NCI-H146 treated with DMSO at 0.1 percent for 48 hours (cell line): ENCODE data around the gene LYRM1.
"Not testable (repeated sequence)": the region's sequence is repeated elsewhere in the genome, so short reads cannot be mapped to it uniquely, and the experiment has no call there.

Experiments
- DNase-seq: peaks from one replicate; lab custom pipeline; 2025; ENCODE audit not compliant: unreplicated experiment; lab: John Stamatoyannopoulos, UW

The LYRM1 gene

GRCh38 chr16:20900299-20901067, at the start of gene LYRM1, which contains the start of gene DCUN1D3:
TSS of gene LYRM1 (plus strand) at chr16:20900771. CDS start at chr16:20915556, 14,785 bp downstream.
TSS of gene DCUN1D3 (minus strand) at chr16:20900358. CDS start at chr16:20862538, 37,820 bp downstream.
- DNase-seq: peak; percentile 97

DNA sequence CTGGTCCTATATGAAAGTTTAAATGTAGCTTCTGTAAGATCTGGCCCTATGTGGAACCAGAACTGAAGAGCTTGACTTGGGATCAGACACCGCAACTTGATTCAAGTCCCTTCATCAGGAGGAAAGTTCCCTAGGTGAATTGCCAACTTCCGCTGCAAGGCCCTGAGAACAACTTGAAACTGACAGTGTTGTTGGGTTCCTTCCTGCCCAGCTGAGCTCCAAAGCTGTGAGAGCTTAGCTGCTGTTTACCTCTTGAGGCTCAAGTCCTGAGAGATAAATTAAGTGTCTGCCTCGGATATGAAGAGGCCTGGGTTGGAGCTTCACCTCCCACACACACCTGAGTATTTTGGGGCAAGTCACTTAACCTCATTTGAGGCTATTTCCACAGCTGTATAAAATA, 49.6 kb upstream of the LYRM1 start:
- no peak for DNase-seq

DNA sequence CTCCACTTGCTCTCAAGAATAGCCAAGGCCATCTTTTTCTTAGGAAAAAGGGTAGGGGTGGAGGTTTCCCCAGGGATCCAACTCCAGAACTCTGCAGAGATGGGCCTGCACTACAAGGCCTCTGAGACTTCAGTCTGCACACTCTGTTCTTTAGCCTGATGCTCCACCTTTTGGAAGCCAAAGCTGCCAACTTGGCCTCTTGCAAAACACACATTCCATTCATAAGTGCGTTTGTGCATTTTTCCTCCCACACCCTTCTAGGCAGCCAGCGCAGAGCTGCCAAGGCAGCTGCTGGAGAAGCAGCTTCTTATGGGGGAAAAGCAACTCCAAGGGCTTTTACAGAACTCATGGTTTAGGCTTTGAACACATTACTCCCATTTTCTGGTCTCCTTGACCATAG, 49.0 kb upstream of the LYRM1 start:
- DNase-seq: no peak

DNA sequence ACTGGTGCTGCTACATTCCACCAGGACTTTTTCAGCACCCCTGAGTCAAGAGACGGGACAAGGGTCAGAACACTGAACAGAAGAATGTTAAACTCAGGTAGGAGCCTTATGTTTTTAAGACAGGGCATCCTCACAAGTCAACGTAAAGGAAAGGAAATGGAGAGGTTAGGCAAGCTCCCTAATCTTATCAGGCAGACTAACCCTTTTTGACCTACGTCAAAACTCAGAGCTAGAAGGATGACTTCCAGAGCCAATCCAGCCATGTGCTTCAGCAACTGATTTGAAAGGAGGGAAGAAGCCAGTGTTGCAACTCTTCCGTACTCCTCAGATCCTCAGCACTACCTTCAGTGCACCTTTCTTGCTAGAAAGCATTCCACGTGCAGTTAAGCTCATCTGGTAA, 47.4 kb upstream of the LYRM1 start:
- no peak for DNase-seq

GRCh38 chr16:20853981-20854620, 46.5 kb upstream of the LYRM1 start:
- no peak for DNase-seq

DNA sequence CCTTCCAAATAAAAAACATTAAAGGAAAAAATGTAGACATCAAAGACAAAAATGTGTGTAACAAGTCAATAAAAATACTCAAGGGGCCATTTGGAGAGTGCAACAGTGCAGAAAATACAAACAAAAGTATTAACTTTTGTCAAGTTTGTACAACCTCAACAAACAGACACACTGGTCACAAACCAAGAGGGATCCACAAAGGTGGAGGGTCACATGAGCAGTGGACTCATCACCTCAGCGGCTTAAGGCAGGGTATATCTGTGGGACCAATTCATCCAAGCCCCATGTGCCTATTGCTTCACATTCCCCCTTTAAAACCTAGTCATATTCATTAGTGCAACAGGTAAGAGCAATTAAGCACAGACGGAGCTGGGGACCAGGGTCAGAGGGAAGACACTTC, 45.6 kb upstream of the LYRM1 start:
- no peak for DNase-seq

GRCh38 chr16:20857281-20857680, 43.3 kb upstream of the LYRM1 start:
- DNase-seq: no peak

DNA sequence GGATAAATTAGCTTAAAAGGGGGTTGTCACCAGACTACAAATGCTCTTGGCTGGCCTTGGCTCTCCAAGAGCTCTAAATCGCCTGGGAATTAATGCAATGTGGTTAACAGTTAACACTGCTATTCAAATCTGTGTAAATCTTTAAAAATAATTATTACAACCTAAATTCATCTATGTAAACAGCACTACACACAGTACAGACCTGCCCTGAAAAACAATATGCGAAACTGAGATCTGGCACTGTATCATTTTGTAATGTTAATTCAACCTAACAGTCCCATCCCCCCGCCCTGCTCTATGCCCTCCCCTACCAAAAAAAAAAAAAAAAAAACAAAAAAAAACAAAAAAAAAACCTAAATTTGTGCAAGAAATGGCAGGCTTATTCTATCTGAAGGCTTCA, 41.3 kb upstream of the LYRM1 start:
- DNase-seq: no peak

DNA sequence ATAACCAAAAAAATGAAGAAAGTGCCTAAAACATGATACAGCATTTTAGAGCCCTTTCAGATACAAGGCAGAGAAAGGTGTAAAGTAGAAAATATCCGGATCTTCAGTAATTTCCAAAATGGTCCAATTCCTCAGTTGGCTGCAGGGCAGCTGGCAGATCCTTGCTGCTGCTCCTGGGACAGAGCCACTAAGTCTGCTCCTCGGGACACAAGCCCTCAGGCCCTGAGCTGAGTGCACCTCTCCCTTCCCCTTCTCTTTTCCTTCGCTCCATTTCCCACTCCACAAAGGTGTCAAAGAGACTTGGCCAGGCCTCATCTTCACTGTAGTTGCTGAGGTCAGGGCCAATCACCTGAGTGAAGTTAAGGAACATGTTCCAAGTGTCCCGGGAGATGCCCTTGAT, 40.9 kb upstream of the LYRM1 start:
- no peak for DNase-seq

DNA sequence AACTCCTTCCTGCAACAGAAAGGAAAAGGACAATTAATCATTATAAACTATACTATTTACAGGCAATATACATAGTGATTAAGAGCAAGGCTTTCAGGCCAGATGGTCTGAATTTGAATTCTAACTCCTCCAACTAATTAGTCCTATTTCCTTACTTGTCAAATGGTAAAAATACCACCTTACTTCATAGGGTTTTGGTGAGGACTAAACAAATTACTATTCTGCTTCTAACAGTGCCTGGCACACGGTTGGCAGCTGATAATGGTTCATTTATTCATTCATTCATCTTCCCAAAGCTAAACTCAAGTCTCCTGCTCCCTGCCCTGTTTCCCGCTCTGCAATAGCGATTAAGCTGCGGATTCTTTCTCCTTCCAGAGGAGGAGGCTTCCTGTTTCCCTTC, 40.2 kb upstream of the LYRM1 start:
- no peak for DNase-seq

GRCh38 chr16:20860995-20861394, 39.6 kb upstream of the LYRM1 start:
- DNase-seq: not testable (repeated sequence)

DNA sequence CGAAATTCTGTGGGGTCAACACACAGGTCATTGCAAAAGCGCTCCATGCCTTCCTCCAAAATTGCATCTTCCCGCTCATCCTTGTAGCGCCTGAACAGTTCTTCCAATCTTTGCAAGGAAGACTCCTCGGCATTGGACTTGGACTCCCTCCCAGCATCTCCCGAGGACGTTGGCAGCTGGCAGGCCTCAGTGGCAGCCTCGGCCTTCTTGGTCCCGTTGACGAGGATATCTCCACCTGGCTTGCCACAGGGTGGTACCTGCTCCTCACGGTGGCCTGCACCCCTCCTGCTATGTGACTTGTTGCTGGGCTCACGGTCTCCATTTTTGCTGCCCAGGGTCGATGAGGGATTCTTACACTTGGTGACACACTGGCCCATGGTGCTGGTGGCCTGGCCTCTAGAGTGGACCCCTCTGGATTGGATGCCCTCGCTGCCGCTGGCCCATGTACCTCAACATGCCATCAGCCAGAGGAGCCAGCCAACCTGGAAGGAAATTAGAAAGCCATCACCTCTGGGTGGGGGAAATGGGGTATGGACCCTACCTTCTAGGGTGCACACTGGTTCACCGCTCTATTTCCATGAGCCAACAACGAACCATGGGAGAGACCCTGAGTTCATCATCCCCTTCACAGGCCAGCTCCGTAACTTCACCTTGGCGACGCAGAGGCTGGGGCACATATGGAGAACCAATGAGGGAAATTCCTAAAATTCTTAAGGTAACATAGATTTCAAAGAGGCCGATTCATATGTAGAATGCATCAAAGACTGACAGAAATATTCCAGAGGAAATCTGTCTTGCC, 38.2 kb upstream of the LYRM1 start:
- no peak for DNase-seq

GRCh38 chr16:20864376-20864775, 36.2 kb upstream of the LYRM1 start:
- DNase-seq: not testable (repeated sequence)

DNA sequence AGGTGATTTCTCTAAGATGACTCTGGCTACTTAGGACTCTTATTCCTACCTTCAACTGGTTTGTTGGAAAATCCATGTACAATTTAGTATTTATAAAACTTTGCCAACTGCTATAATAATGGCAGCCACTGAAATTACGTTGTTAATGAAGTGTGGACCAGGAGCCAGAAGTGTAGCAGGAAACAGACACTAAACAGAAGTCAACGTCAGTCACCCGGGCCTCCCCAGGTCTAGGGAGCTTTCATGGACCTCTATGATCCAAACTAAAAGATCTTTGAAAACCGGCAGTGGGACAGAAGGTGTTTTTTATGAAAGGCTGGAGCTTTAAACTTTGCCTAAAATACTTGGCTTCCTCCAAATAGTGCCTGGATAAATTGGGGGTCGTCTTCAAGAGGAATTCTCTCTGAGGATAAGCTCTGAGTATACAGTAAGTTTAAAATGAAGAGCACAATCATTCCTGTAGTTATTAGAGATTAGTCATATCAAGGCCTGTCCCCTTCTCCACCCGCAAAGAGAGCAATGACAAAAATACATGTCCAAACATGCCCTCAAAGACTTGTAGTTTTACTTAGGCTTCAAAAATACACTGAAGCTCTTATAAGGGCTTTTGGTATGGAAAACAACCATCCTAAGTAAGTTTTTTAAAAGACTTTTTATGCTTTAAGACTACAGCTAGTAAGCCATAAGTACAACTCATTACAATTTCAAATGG, 35.0 kb upstream of the LYRM1 start:
- DNase-seq: no peak

GRCh38 chr16:20866145-20866772, 34.3 kb upstream of the LYRM1 start:
- DNase-seq: no peak

DNA sequence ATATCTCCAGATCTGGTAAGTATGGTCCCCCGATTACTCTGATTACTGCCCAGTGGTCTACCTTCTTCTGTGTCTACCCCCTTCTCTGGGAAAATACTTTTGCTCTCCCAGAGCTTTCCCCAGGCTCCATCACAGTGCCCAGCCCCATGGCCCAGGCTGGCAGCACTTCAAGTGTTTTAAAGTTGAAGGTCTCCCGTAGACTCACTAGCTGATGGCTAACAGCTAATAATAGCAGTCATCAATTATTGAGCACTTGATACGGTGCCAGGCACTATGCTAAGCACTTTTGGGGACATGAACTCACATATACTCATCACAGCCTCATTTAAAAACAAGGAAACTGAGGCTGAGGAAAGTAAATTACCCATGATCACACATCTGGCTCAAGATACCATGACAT, 33.8 kb upstream of the LYRM1 start:
- no peak for DNase-seq

- DNase-seq: no peak
Observed at GRCh38 chr16:20867585-20867984, 33.0 kb upstream of the LYRM1 start.

GRCh38 chr16:20868890-20869289, 31.7 kb upstream of the LYRM1 start:
- DNase-seq: no peak

DNA sequence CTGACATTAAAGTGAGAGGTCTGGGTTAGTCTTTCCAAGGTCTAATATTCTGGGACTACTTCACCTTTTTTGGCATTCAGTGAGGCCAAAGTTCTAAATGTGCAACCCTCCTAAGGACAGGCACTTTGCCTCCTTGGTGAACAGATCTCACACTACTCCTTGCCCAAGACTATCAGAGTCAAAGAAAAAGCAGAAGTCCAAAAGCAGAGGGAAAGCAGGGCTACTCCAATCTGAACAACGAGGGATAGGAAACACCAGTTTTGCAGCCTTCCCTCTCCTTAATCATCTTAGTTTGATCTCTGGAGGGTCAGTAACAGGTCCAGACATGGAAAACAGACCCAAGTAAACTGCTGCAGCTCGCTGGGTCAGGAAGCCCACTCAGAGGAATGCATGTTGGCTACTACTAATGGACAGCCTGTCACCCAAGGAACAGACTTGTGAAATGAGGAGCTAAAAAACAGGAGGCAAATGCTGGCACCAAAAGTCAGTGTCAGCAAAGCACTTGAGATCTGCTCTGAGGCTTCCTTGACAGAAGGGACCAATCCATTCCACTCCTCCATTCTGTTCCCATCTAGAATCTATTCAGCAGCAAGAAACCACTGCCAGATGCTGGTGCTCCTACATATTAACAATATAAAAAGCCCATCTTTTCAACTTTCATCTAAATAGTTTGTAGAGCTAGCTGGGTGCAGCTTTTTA, 30.3 kb upstream of the LYRM1 start:
- DNase-seq: no peak

GRCh38 chr16:20871258-20871657, 29.3 kb upstream of the LYRM1 start:
- no peak for DNase-seq
